ENCODE results near the gene CPPED1. TPM values are rescaled to one million over a fixed set of nuclear protein-coding genes. Genes with fewer than 3 reads are reported as not detected.

Gene CPPED1
- total and polyA plus RNA-seq, 2 donors: 13.9 to 15.5 TPM

- Histone ChIP-seq H3K27ac (ENCODE audit: low read depth) (no peak overlapping the region), H3K36me3 (ENCODE audit: insufficient read depth) (no peaks in the 10 kb centered on the region), H3K4me1 (ENCODE audit: insufficient read depth) (no peaks in the 10 kb centered on the region), H3K4me3 (ENCODE audit: low read depth, low read length) (no peak overlapping the region)
- WGBS: 73% methylated on average over 7 of the region's 7 CpGs
- no peak for DNase-seq (ENCODE audit: extremely low spot score)
Observed at GRCh38 chr16:12614662-12615278, 188.9 kb downstream of the CPPED1 start.

GRCh38 chr16:12613992-12614661 is 189.6 kb downstream of the CPPED1 start:
- no peak overlapping the region for H3K27ac ChIP-seq (ENCODE audit: low read depth)
- 80% methylated on average over 14 of the region's 14 CpGs for WGBS
- H3K4me1 ChIP-seq (ENCODE audit: insufficient read depth): no peaks in the 10 kb centered on the region
- no peaks in the 10 kb centered on the region for H3K36me3 ChIP-seq (ENCODE audit: insufficient read depth)
- DNase-seq (ENCODE audit: extremely low spot score): no peak
- no peak overlapping the region for H3K4me3 ChIP-seq (ENCODE audit: low read depth, low read length)

DNA sequence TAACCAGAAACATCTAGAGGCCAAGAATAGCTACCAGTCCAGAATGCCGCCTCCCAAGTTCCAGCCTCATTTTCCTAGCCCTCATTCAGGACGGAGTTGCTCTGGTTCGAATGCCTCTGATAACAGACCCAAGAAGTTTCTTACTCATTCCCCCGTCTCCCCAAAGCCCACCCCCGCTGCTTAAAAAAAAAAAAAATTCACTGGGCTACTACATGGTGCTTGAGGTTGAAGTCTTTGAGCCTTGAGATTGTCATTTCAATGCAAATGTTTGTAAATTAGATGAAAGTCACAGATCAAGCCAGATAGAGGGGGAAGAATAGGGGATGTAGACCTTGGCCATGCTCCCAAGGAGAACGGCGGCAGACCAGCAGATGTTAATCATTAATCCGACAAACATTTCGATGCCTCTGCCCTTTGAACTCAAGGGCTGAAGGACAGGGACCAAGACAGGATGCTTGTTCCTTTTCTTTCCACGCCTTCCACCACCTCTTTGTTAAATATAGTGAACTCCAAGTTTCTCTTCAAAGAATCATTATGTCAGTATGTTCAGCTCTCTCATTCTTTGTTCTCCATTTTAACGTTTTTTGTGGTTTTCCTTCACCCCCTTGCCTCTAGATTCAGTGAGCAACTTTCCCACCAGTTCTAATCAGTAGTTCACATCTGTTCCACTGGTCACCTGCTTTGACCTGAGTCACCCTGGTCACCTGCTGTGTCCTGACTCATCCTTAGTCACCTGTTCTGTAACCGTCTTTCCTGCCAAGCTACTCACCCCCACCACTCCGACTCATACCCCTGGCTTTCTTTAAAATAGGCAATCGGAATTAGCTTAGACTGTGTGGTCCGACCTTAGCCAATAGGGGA is 190.3 kb downstream of the CPPED1 start:
- no peak for DNase-seq (ENCODE audit: extremely low spot score)
- WGBS: 49% methylated on average over 15 of the region's 15 CpGs
- Histone ChIP-seq H3K4me3 (ENCODE audit: low read depth, low read length) (no peak overlapping the region), H3K36me3 (ENCODE audit: insufficient read depth) (no peaks in the 10 kb centered on the region), H3K27ac (ENCODE audit: low read depth) (no peak overlapping the region), H3K4me1 (ENCODE audit: insufficient read depth) (no peaks in the 10 kb centered on the region)

DNA sequence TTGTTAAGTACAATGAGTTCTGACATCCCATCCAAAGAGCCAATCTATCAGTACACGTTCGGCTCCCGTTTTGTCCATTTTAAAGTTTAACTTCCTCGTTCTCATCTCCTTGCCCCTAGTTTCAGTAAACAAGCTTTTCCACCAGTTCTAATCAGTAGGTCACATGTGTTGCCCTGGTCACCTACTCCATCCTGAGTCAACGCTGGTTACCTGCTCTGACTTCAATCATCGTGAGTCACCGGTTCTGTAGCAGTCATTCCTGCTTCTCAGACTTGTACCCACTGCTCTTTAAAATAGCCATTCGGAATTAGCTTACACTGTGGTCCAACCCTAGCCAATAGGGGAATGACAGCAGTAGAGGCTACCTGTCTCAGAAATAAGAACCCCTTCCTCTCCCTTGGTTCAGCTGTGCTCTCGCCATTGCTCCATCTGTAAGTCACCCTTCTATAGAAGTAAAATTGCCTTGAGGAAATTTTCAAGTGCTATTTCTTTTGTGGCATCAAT is 191.0 kb downstream of the CPPED1 start:
- H3K27ac ChIP-seq (ENCODE audit: low read depth): no peak overlapping the region
- H3K4me3 ChIP-seq (ENCODE audit: low read depth, low read length): no peak overlapping the region
- H3K4me1 ChIP-seq (ENCODE audit: insufficient read depth): no peaks in the 10 kb centered on the region
- no peak for DNase-seq (ENCODE audit: extremely low spot score)
- WGBS: 80% methylated on average over 9 of the region's 9 CpGs
- no peaks in the 10 kb centered on the region for H3K36me3 ChIP-seq (ENCODE audit: insufficient read depth)

DNA sequence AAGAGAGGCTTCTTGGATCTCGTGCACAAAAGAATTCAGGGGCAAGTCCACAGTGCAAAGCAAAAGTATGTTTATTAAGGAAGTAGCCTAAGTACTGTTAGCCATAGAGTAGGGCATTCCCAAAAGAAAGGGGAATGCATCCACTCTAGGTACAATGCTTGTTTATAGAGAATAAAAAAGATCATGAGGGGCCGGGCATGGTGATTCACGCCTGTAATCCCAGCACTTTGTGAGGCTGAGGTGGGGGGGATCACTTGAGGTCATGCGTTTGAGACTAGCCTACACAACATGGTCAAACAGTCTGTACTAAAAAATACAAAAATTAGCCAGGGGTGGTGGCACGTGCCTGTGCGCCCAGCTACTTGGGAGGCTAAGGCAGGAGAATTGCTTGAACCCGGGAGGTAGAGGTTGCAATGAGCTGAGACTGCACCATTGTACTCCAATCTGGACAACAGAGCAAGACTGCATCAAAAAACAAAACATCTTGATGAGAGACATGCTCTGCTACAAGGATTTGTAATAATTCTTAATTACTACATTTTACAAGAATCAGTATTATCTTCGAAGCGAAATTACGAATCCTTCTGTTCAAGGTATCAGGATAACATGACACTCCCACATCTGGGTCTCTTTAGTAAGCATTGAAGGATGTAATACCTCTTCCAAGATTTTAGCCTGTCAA is 191.6 kb downstream of the CPPED1 start:
- Histone ChIP-seq H3K27ac (ENCODE audit: low read depth) (no peak overlapping the region), H3K4me1 (ENCODE audit: insufficient read depth) (no peaks in the 10 kb centered on the region), H3K4me3 (ENCODE audit: low read depth, low read length) (no peak overlapping the region), H3K36me3 (ENCODE audit: insufficient read depth) (no peaks in the 10 kb centered on the region)
- WGBS: 85% methylated on average over 10 of the region's 10 CpGs
- no peak for DNase-seq (ENCODE audit: extremely low spot score)

DNA sequence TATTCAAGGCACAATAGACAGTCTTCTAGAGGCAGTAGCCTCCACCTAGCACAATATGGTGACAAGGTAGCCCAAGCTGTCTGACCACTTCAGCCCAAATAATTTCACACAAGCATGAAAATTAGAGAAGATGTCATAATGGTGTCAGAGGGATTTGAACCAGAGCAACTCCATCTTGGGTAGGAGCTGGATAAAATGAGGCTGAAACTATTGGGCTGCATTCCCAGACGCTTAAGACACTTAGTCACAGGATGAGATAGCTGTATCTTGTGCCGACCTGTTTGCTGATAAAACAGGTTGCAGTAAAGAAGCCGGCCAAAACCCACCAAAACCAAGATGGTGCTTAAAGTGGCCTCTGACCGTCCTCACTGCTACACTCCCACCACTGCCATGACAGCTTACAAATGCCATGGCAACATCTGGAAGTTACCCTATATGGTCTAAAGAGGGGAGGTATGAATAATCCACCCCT is 192.6 kb downstream of the CPPED1 start:
- 48% methylated on average over 4 of the region's 4 CpGs for WGBS
- H3K4me3 ChIP-seq (ENCODE audit: low read depth, low read length): no peak overlapping the region
- DNase-seq (ENCODE audit: extremely low spot score): no peak
- H3K4me1 ChIP-seq (ENCODE audit: insufficient read depth): no peaks in the 10 kb centered on the region
- no peak overlapping the region for H3K27ac ChIP-seq (ENCODE audit: low read depth)
- H3K36me3 ChIP-seq (ENCODE audit: insufficient read depth): no peaks in the 10 kb centered on the region

DNA sequence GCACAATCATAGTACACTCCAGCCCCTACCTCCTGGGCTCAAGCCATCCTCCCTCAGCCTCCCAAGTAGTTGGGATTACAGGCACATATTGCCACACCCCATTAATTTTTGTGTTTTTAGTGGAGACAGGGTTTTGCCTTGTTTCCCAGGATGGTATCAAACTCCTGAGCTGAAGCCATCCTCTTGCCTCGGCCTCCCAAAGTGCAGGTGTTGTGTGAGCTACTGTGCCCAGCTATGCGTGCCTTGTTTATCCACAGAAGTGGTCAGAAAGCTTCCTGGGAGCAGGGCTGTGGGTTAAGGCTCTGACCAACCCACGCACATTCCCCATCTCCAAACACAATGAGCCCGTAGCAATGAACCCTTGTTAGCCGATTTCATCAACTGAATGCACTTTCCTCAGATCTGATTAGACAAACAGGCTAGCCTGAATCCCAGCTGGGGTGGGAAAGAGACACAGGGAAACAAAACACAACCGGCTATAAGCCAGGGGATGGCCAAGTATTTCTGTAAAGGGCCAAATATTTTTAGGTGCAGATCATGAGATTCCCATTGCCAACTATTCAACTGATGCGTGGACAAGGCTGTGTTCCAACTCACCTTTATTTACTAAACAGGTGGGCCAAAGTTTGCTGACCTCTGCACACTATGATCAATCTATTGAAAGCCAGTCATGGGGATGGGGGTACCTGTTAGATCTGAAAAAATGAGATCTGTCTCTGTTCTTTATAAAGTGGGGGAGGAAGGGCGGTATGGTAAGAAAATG is 193.6 kb downstream of the CPPED1 start:
- WGBS: 86% methylated on average over 8 of the region's 8 CpGs
- H3K27ac ChIP-seq (ENCODE audit: low read depth): no peak overlapping the region
- no peak for DNase-seq (ENCODE audit: extremely low spot score)
- no peaks in the 10 kb centered on the region for H3K4me1 ChIP-seq (ENCODE audit: insufficient read depth)
- H3K36me3 ChIP-seq (ENCODE audit: insufficient read depth): no peaks in the 10 kb centered on the region
- H3K4me3 ChIP-seq (ENCODE audit: low read depth, low read length): no peak overlapping the region

Small RNAs within 50 kb of the gene (small RNA-seq; reads per million reads assigned to genes)
- not detected for gene MIR4718
- gene RF00443: not detected

Other genes starting within 250 kb of the CPPED1 start
- gene SHISA9, start 97.7 kb upstream of the CPPED1 start, total RNA-seq: 0.48 TPM
- gene SHISA9, start 97.7 kb upstream of the CPPED1 start, polyA plus RNA-seq: 0.28 TPM